CD4-positive, alpha-beta T cell treated with Interleukin-4 for 4 hours (primary cell): ENCODE measurements around the gene ZNF444.
"Not testable (repeated sequence)": the region's sequence is repeated elsewhere in the genome, so short reads cannot be mapped to it uniquely, and the experiment has no call there.

Source experiments
- DNase-seq: peaks from one replicate; pipeline ENCODE4 v3.0.0-alpha.2; 2020

ZNF444 gene

GRCh38 chr19:56148096-56148495 is 7.0 kb downstream of the ZNF444 start:
- no peak for DNase-seq

DNA sequence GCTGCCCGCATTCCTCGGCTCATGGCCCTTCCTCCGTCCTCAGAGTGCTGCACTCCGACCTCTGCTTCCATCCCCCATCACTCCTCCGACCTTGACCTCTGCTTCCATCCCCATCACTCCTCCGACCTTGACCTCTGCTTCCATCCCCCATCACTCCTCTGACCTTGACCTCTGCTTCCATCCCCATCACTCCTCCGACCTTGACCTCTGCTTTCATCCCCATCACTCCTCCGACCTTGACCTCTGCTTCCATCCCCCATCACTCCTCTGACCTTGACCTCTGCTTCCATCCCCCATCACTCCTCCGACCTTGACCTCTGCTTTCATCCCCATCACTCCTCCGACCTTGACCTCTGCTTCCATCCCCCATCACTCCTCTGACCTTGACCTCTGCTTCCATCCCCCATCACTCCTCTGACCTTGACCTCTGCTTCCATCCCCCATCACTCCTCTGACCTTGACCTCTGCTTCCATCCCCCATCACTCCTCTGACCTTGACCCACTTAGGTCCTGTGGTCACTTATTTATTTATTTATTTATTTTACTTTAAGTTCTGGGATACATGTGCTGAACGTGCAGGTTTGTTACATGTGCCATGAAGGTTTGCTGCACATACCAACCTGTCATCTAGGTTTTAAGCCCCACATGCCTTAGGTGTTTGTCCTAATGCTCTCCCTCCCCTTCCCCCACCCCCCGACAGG is 8.0 kb downstream of the ZNF444 start:
- not testable (repeated sequence) for DNase-seq

DNA sequence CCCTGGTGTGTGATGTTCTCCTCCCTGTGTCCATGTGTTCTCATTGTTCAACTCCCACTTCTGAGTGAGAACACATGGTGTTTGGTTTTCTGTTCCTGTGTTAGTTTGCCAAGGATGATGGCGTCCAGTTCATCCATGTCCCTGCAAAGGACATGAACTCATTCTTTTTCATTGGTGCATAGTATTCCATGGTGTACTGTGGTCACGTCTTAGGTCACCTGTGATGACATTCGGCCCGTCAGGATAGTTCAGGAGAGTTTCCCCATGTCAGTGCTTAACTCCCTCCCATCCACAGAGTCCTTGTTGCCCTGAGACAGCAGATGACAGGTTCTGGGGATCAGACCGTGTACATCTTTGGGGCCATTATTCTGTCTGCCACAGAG is 8.6 kb downstream of the ZNF444 start:
- no peak for DNase-seq

DNA sequence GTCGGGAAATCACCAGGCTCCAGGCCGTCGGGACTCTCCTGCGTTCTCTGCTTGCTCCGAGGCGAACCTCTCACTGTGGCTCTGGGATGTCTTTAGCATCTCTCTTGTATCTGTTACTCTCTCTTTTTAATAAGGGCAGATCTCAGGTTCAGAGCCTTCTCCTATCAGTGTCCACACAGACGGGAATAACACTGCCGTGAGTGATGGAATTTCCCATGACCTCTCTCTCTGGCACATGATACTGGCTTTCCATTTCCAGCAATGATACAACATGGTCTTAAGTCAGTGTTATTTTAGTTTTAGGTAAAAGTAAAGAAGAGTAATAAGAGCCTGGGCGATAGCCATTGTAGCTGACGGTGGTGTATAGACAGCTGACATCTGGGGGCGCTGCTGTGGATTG is 9.3 kb downstream of the ZNF444 start:
- DNase-seq, result no peak

DNA sequence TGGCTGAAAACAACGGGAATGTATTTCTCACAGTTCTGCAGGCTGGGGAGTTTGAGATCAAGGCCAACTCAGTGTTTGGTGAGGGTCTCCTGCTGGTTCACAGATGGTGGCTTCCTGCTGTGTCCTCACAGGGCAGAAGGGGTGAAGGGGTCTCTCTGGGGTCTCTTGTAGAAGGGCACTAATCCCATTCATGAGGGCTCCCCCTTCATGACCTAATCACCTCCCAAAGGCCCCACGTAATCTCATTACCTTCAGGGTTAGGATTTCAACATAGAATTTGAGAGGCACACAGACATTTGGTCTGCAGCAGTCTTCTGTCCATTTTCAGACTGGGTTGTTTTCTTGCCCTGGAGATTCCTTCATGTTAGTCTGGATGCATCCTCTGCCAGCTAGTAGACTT is 11.6 kb downstream of the ZNF444 start:
- no peak for DNase-seq

GRCh38 chr19:56153507-56153906 is 12.4 kb downstream of the ZNF444 start:
- DNase-seq, result no peak

- no peak for DNase-seq
These were observed 14.1 kb downstream of the ZNF444 start for GRCh38 chr19:56155124-56155687.

DNA sequence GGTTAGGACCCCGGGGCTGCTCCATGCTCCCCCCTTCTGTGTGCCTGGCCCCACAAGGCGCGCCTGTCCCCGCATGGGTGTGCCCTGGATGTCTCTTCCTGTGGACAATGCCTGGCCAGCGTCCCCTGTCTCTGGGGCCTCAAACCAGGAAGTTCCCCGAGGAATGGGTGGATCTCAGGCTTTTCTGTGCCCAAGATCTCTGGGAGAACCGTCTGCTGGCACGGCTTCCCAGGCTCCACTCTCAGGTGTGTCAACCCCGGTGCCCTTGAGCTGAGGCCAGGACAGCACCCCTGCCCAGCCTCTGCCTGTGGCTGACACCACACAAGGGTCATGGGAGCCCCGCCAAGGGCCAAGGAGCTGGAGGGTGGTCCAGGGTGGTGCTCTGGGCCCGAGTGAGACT is 15.7 kb downstream of the ZNF444 start:
- DNase-seq, result no peak

DNA sequence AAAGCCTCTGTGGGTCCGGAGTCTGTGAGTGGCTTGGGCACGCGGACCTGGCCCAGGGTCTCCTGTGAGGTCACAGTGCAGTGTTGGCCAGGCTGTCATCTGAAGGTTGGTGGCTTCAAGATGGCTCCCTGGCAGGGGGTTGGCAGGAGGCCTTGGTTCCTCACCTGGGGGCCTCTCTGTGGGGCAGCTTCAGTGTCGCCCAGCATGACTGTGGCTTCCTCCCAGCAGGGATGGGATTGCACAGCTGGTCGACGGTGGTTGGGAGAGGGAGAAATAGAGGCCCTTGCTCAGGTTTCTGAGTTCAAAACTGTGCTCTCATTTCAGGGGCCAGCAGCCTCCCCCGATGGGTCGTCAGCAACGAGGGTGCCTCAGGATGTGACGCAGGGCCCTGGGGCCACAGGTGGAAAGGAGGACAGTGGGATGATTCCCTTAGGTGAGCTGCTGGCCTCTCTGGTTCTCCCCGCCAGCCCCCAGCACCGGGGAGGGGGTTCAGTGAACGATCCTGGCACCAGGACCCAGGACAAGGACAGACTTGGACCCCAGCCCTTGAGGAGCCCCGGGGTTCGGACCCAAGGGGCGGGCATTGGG is 17.2 kb downstream of the ZNF444 start:
- no peak for DNase-seq

DNA sequence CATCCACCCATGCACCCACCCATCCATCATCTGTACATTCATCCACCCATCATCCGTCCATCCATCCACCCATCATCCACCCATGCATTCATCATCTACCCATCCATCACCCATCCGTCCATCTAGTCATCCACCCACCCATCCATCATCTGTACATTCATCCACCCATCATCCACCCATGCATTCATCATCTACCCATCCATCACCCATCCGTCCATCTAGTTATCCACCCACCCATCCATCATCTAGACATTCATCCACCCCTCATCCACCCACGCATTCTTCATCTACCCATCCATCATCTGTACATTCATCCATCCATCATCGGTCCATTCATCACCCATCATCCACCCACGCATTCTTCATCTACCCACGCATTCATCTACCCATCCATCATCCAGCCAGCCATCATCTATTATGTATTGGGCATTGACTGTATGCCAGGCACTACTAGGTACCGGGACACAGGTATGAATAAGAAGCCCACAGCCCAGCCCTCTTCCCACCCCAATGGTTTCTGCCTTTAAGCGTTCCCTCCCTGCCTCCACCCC is 18.0 kb downstream of the ZNF444 start:
- DNase-seq, result no peak

- DNase-seq, result no peak
These were observed 18.7 kb downstream of the ZNF444 start for GRCh38 chr19:56159622-56160271.

- no peak for DNase-seq
These were observed 20.4 kb downstream of the ZNF444 start for GRCh38 chr19:56161534-56161933.

GRCh38 chr19:56162258-56162657 is 21.2 kb downstream of the ZNF444 start:
- no peak for DNase-seq

DNA sequence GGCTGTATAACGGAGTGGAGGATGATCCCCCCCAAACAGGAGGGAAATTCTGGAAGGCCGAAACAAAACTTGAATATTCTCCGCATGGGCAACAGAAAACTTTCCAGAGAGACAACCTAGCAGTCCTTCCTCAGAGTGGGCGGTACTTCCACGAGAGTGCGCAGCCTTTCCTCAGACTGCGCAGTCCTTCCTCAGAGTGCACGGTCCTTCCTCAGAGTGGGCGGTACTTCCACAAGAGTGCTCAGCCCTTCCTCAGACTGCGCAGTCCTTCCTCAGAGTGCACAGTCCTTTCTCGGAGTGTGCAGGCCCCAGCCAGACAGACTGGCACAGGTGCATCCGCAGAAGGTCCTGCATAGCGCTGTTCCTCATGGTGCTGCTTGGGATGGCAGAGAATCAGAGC is 22.0 kb downstream of the ZNF444 start:
- DNase-seq, result no peak

DNA sequence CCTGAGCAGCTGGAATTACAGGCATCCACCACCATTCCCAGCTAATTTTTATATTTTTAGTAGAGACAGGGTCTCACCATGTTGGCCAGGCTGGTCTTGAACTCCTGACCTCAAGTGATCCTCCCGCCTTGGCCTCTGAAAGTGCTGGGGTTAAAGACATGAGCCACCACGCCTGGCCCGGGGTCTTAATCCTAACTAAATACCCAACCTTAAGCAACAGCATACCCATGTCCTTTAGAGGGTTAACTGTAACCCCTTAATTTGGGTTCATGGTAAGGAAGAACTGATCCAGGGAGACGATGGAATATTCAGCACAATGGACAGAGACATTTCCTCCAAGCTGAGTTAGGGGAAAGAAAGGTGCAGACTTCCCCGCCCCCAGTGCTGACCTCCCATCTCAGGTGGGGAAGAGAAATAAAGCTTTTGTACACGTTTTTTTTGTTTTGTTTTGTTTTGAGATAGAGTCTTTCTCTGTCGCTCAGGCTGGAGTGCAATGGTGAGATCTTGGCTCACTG is 26.0 kb downstream of the ZNF444 start:
- DNase-seq, result no peak

GRCh38 chr19:56170261-56170660 is 29.2 kb downstream of the ZNF444 start:
- DNase-seq, result no peak

DNA sequence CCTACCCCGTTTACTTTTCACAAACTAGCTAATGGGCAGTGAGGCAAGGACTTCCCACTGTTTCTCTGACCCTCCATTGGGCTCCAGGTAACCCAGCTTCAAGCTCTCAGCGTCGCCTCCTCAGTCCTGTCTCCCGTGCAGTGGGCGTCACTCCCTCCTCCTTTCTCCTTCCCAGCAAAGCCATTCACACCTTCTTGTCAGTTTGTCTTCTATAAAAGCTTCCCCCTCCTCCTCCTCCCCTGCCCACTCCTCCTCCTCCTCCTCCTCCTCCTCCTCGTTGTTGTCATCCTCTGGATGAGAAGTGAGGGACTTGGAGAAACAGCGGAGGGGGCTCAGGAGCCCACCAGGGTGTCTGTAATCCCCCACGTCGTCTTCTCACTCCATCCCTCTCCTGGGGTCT is 33.0 kb downstream of the ZNF444 start:
- DNase-seq, result no peak

DNA sequence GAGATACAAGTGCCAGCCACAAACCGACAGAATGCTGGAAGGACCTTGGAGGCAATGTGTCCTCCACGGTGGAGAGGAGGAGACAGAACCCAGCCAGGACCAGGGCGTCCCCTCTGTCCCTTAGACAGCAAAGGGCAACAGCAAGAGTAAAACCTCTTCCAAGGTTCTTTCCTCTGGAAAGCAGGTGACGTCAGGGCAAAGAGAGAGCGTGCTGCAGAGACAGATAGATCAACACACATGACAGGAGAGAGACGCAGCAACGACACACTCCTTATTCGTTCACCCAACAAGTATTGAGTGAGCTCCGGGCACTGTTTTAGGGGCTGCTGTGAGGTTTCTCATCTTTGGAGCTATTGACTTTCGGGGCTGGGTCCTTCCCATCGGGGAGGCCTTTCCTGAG is 33.5 kb downstream of the ZNF444 start:
- DNase-seq, result no peak

GRCh38 chr19:56175861-56176307 is 34.8 kb downstream of the ZNF444 start, which contains the start of gene GALP:
TSS of gene GALP (plus strand) at chr19:56176008. CDS start at chr19:56177109, 1,101 bp downstream.
- DNase-seq, result not testable (repeated sequence)

- DNase-seq, result not testable (repeated sequence)
These were observed 35.2 kb downstream of the ZNF444 start for GRCh38 chr19:56176310-56176709.

- DNase-seq, result no peak
These were observed 35.8 kb downstream of the ZNF444 start for GRCh38 chr19:56176881-56177280.

GRCh38 chr19:56177564-56178243 is 36.6 kb downstream of the ZNF444 start:
- DNase-seq, result no peak

GRCh38 chr19:56189785-56190184 is 48.7 kb downstream of the ZNF444 start:
- DNase-seq, result no peak
